NCI-H2196 treated with DMSO at 0.1 percent for 48 hours (cell line): ENCODE measurements around the gene SYNE2.

Source experiments
- DNase-seq: peaks from one replicate; lab custom pipeline; 2025; ENCODE audit not compliant: unreplicated experiment; lab: John Stamatoyannopoulos, UW

Gene SYNE2

GRCh38 chr14:64213853-64214570 is 361.2 kb downstream of the SYNE2 start:
- no peak for DNase-seq

- no peak for DNase-seq
These were observed 362.5 kb downstream of the SYNE2 start for GRCh38 chr14:64215274-64215673.

- DNase-seq = no peak
These were observed 363.2 kb downstream of the SYNE2 start for GRCh38 chr14:64215978-64216377.

- no peak for DNase-seq
These were observed 364.5 kb downstream of the SYNE2 start for GRCh38 chr14:64217308-64217707.

GRCh38 chr14:64217834-64218233 is 365.0 kb downstream of the SYNE2 start:
- DNase-seq = no peak

GRCh38 chr14:64218344-64219240 is 365.8 kb downstream of the SYNE2 start:
- no peak for DNase-seq

- no peak for DNase-seq
These were observed 367.3 kb downstream of the SYNE2 start for GRCh38 chr14:64220056-64220455.

- no peak for DNase-seq
These were observed 367.7 kb downstream of the SYNE2 start for GRCh38 chr14:64220466-64220865.

- no peak for DNase-seq
These were observed 368.7 kb downstream of the SYNE2 start for GRCh38 chr14:64221391-64222003.

GRCh38 chr14:64225151-64225757 is 372.4 kb downstream of the SYNE2 start:
- no peak for DNase-seq

- no peak for DNase-seq
These were observed 375.1 kb downstream of the SYNE2 start for GRCh38 chr14:64227856-64228255.

- no peak for DNase-seq
These were observed 376.7 kb downstream of the SYNE2 start for GRCh38 chr14:64229489-64229888.

- DNase-seq = no peak
These were observed 379.5 kb downstream of the SYNE2 start for GRCh38 chr14:64232095-64232838.

GRCh38 chr14:64232944-64233343 is 380.1 kb downstream of the SYNE2 start:
- DNase-seq = no peak

- DNase-seq = no peak
These were observed 380.9 kb downstream of the SYNE2 start for GRCh38 chr14:64233531-64234190.

GRCh38 chr14:64234877-64235651 is 382.3 kb downstream of the SYNE2 start:
- no peak for DNase-seq

- no peak for DNase-seq
These were observed 383.1 kb downstream of the SYNE2 start for GRCh38 chr14:64235652-64236640.

GRCh38 chr14:64238049-64238448 is 385.2 kb downstream of the SYNE2 start:
- no peak for DNase-seq
